ENCODE data around the gene EEF1AKMT4. TPM values are rescaled to one million over a fixed set of nuclear protein-coding genes. Genes with fewer than 3 reads are reported as not detected.

The EEF1AKMT4 gene
- total RNA-seq, 1 experiment from 2014 or later: 8.1 TPM

GRCh38 chr3:184299488-184300377, 50.3 kb downstream of the EEF1AKMT4 start:
- peaks cover 9 to 11% of the 10 kb centered on the region in 2 experiments for H3K4me1 Mint-ChIP-seq
- H3K27me3 ChIP-seq (ENCODE audit: insufficient read depth, low read length): no peaks in the 10 kb centered on the region
- peaks cover 6% of the 10 kb centered on the region for H3K23me2 ChIP-seq (ENCODE audit: insufficient read length, low read depth, low read length, poor library complexity, severe bottlenecking)
- no CpG with 5 or more reads among the region's 29 CpGs for WGBS (ENCODE audit: extremely low coverage, insufficient read length, low lambda C conversion rate)
- no peaks in the 10 kb centered on the region for H3K4me1 ChIP-seq (ENCODE audit: insufficient read depth, low read length)
- H2AFZ ChIP-seq (ENCODE audit: low read length): no peak overlapping the region
- H3K4me2 ChIP-seq (ENCODE audit: insufficient read depth, insufficient read length, low read length): peak overlapping the region; percentile 74
- no peak overlapping the region for H3T11ph ChIP-seq (ENCODE audit: low read length)
- peak overlapping the region; percentile 88 to 90 (median 89) for H3K27ac Mint-ChIP-seq
- no peaks in the 10 kb centered on the region for H3K79me1 ChIP-seq (ENCODE audit: insufficient read depth, low read depth, low read length, poor library complexity, severe bottlenecking)
- no peak overlapping the region for H4K8ac ChIP-seq (replicated peaks; ENCODE audit: insufficient read length, low read depth, low read length)
- H2BK5ac ChIP-seq (ENCODE audit: insufficient read length, low read length): no peak overlapping the region
- no peaks in the 10 kb centered on the region for H3K9me3 ChIP-seq (ENCODE audit: control insufficient read depth, low read depth, low read length)
- peak overlapping the region; percentile 77 for H3K14ac ChIP-seq (ENCODE audit: insufficient read depth, low read length)
- peaks cover 44 to 53% (median 52%) of the 10 kb centered on the region in 3 experiments for H3K36me3 Mint-ChIP-seq (ENCODE audit: insufficient read depth in 1 of 3, low read depth in 3 of 3)
- no peak overlapping the region for H2AK5ac ChIP-seq (ENCODE audit: insufficient read length, low read length)
- no peaks in the 10 kb centered on the region for H4K20me1 ChIP-seq (ENCODE audit: control insufficient read depth, insufficient read depth, insufficient read length)
- H3K27me3 Mint-ChIP-seq (ENCODE audit: low read depth): peaks cover 3% of the 10 kb centered on the region; the same call in 1 of the 2 replicates
- no peaks in the 10 kb centered on the region; a peak in 1 of 5 replicates for H3K9me3 Mint-ChIP-seq
- H3K4ac ChIP-seq (ENCODE audit: low read depth, low read length): no peak overlapping the region
- peak overlapping the region; percentile 73 for H3K9ac ChIP-seq (ENCODE audit: extremely low read depth, insufficient read length, low read length)
- H3K27ac ChIP-seq (ENCODE audit: insufficient read length, low read depth, low read length): no peak overlapping the region
- no peak overlapping the region for H2BK12ac ChIP-seq (ENCODE audit: insufficient read length, low read depth, low read length)
- H3K23ac ChIP-seq (ENCODE audit: insufficient read length, low read depth, low read length): no peak overlapping the region
- peaks cover 11% of the 10 kb centered on the region; the same call in 1 of the 2 replicates for H3K79me2 ChIP-seq (ENCODE audit: insufficient read depth, low read length)
- no peak overlapping the region for H4K91ac ChIP-seq (ENCODE audit: insufficient read length, low read depth, low read length)
- H3K4me3 Mint-ChIP-seq: peak overlapping the region; percentile 96 to 99
- no peak overlapping the region for H3K18ac ChIP-seq (ENCODE audit: insufficient read length, low read depth, low read length)
- no peak overlapping the region for H3K56ac ChIP-seq (ENCODE audit: insufficient read length, low read depth, low read length)
- H2BK15ac ChIP-seq (ENCODE audit: low read depth, low read length): no peak overlapping the region
- DNase-seq: no peak
- no peak overlapping the region for H2BK20ac ChIP-seq (ENCODE audit: low read depth, low read length, poor library complexity, severe bottlenecking)
- no peak overlapping the region for H2BK120ac ChIP-seq (ENCODE audit: low read depth, low read length, poor library complexity, severe bottlenecking)
- TF ChIP-seq CTCF (conservative IDR thresholded peaks at IDR 0.05): no peak
- H4K5ac ChIP-seq (ENCODE audit: insufficient read length, low read depth, low read length): no peak overlapping the region
